Thyroid gland (tissue), 4 donors: Measurements from ENCODE around the gene ETV6.

Experiments used
- POLR2A ChIP-seq, 2 donors: fragments of 450-650 bp; IDR thresholded peaks; one replicate each; pipeline ENCODE4 v1.6.1; 2017; ENCODE audit warnings: antibody characterized with exemption in 2 of 2, mild to moderate bottlenecking in 2 of 2, moderate library complexity in 1 of 2
- TF ChIP-seq, protein P1 (sequence below), 6 experiments: fragments of 200-600 bp in 3 of 6; fragments of 450-650 bp in 3 of 6; sonication (generic) in 3 of 6; IDR thresholded peaks; one replicate each; pipeline ENCODE4 v1.5.1; 2016 to 2019; ENCODE audit warnings: antibody characterized with exemption in 6 of 6, mild to moderate bottlenecking in 2 of 6, inconsistent platforms in 1 of 6, moderate library complexity in 1 of 6

DNA sequence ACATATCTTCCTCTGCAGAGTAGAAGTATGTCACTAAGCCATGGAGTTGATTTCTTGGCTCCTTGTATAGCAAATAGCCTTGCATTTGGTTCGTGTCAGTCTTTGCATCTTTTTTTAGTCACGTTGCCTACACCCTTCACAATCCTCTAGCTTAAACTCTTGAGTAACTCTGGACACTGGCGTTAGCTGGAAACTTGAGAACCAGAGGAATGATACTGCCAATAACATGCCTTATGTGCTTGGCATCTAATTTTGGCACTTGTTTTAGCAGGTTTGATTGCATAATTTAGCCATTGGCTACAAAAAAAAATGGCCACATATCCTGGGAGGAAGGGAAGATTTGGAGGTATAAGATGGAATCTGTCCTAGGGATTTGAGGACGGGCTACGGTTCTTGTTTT is 136.2 kb downstream of the ETV6 start:
- TF ChIP-seq, protein P1, sequence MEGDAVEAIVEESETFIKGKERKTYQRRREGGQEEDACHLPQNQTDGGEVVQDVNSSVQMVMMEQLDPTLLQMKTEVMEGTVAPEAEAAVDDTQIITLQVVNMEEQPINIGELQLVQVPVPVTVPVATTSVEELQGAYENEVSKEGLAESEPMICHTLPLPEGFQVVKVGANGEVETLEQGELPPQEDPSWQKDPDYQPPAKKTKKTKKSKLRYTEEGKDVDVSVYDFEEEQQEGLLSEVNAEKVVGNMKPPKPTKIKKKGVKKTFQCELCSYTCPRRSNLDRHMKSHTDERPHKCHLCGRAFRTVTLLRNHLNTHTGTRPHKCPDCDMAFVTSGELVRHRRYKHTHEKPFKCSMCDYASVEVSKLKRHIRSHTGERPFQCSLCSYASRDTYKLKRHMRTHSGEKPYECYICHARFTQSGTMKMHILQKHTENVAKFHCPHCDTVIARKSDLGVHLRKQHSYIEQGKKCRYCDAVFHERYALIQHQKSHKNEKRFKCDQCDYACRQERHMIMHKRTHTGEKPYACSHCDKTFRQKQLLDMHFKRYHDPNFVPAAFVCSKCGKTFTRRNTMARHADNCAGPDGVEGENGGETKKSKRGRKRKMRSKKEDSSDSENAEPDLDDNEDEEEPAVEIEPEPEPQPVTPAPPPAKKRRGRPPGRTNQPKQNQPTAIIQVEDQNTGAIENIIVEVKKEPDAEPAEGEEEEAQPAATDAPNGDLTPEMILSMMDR (IDR thresholded peaks at IDR 0.05) = no peak
- TF ChIP-seq POLR2A (IDR thresholded peaks at IDR 0.05) = no peak
